ENCODE data around the gene OBSCN.

The OBSCN gene

GRCh38 chr1:228353601-228354371, 145.9 kb downstream of the OBSCN start:
- H3K27me3 ChIP-seq (ENCODE audit: insufficient read depth, low read length, poor library complexity, severe bottlenecking), result no peaks in the 10 kb centered on the region
- H3K9ac ChIP-seq (ENCODE audit: low read depth, low read length, poor library complexity, severe bottlenecking), result no peak overlapping the region
- H3K4me2 ChIP-seq (ENCODE audit: low read depth, low read length, poor library complexity, severe bottlenecking), result no peak overlapping the region
- H3F3A ChIP-seq (ENCODE audit: low read depth), result no peaks in the 10 kb centered on the region
- no peaks in the 10 kb centered on the region for H3K36me3 ChIP-seq (ENCODE audit: insufficient read depth, low read length)
- no peaks in the 10 kb centered on the region for H3K9me2 ChIP-seq (replicated peaks; ENCODE audit: low read depth, low read length)
- no peaks in the 10 kb centered on the region for H3K4me1 ChIP-seq (ENCODE audit: insufficient read depth, low read length, poor library complexity, severe bottlenecking)
- H3K4me3 ChIP-seq (ENCODE audit: low read length, poor library complexity, severe bottlenecking), result no peak overlapping the region
- no peaks in the 10 kb centered on the region for H3K9me3 ChIP-seq (ENCODE audit: insufficient read depth, low read depth, low read length)
- no peak overlapping the region for H2AFZ ChIP-seq (ENCODE audit: low read length)
- H3K79me2 ChIP-seq (ENCODE audit: insufficient read depth, low read length), result no peaks in the 10 kb centered on the region
- no peaks in the 10 kb centered on the region for H4K20me1 ChIP-seq (ENCODE audit: insufficient read depth, low read length, poor library complexity, severe bottlenecking)
- no peak for TF ChIP-seq CTCF (conservative IDR thresholded peaks at IDR 0.05; ENCODE audit: low read length)
- TF ChIP-seq EZH2phosphoT487 (IDR thresholded peaks at IDR 0.05; ENCODE audit: borderline replicate concordance), result no peak

- Histone ChIP-seq H3K36me3 (ENCODE audit: insufficient read depth, low read length) (no peaks in the 10 kb centered on the region), H3K4me3 (ENCODE audit: low read length, poor library complexity, severe bottlenecking) (no peak overlapping the region), H3K4me2 (ENCODE audit: low read depth, low read length, poor library complexity, severe bottlenecking) (no peak overlapping the region), H2AFZ (ENCODE audit: low read length) (no peak overlapping the region), H4K20me1 (ENCODE audit: insufficient read depth, low read length, poor library complexity, severe bottlenecking) (no peaks in the 10 kb centered on the region), H3K9me3 (ENCODE audit: insufficient read depth, low read depth, low read length) (no peaks in the 10 kb centered on the region), H3K79me2 (ENCODE audit: insufficient read depth, low read length) (no peaks in the 10 kb centered on the region), H3K9ac (ENCODE audit: low read depth, low read length, poor library complexity, severe bottlenecking) (no peak overlapping the region), H3K4me1 (ENCODE audit: insufficient read depth, low read length, poor library complexity, severe bottlenecking) (no peaks in the 10 kb centered on the region), H3K27me3 (ENCODE audit: insufficient read depth, low read length, poor library complexity, severe bottlenecking) (no peaks in the 10 kb centered on the region), H3K9me2 (replicated peaks; ENCODE audit: low read depth, low read length) (no peaks in the 10 kb centered on the region), H3F3A (ENCODE audit: low read depth) (no peaks in the 10 kb centered on the region)
- TF ChIP-seq EZH2phosphoT487 (IDR thresholded peaks at IDR 0.05; ENCODE audit: borderline replicate concordance) (no peak), CTCF (conservative IDR thresholded peaks at IDR 0.05; ENCODE audit: low read length) (no peak)
These were observed 146.8 kb downstream of the OBSCN start for GRCh38 chr1:228354390-228355320.

- Histone ChIP-seq H2AFZ (ENCODE audit: low read length) (no peak overlapping the region), H4K20me1 (ENCODE audit: insufficient read depth, low read length, poor library complexity, severe bottlenecking) (no peaks in the 10 kb centered on the region), H3K36me3 (ENCODE audit: insufficient read depth, low read length) (no peaks in the 10 kb centered on the region), H3K9me3 (ENCODE audit: insufficient read depth, low read depth, low read length) (no peaks in the 10 kb centered on the region), H3K4me3 (ENCODE audit: low read length, poor library complexity, severe bottlenecking) (no peak overlapping the region), H3K9ac (ENCODE audit: low read depth, low read length, poor library complexity, severe bottlenecking) (no peak overlapping the region), H3K79me2 (ENCODE audit: insufficient read depth, low read length) (no peaks in the 10 kb centered on the region), H3K9me2 (replicated peaks; ENCODE audit: low read depth, low read length) (no peaks in the 10 kb centered on the region), H3K27me3 (ENCODE audit: insufficient read depth, low read length, poor library complexity, severe bottlenecking) (no peaks in the 10 kb centered on the region), H3K4me2 (ENCODE audit: low read depth, low read length, poor library complexity, severe bottlenecking) (no peak overlapping the region), H3K4me1 (ENCODE audit: insufficient read depth, low read length, poor library complexity, severe bottlenecking) (no peaks in the 10 kb centered on the region), H3F3A (ENCODE audit: low read depth) (no peaks in the 10 kb centered on the region)
- TF ChIP-seq EZH2phosphoT487 (IDR thresholded peaks at IDR 0.05; ENCODE audit: borderline replicate concordance), result no peak
- no peak for TF ChIP-seq CTCF (conservative IDR thresholded peaks at IDR 0.05; ENCODE audit: low read length)
These were observed 149.2 kb downstream of the OBSCN start for GRCh38 chr1:228356897-228357680.
